ENCODE measurements around the gene FAM229B. TPM values are rescaled to one million over a fixed set of nuclear protein-coding genes. Genes with fewer than 3 reads are reported as not detected.

FAM229B gene
- total RNA-seq, 6 experiments from 2014 or later, result 6.3 to 13.9 (median 9.1) TPM

DNA sequence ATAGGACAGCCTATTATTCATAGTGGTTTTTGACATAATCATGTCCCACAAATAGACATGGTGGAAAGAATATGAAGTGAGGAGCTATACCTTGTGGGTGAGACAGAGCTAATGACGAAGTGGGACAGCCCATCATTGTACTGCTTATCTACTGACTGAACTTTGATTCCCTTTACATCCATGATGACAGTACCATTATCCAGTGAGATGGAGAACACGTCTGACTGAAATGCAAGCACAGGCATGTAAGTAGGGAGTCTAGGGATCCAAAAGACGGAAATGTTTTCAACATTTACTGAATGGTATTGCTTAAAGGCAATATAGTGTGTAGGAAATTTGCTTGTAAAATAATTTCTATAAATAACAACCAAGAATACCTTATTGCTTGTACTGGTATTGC lies 43.5 kb downstream of the FAM229B start:
- TF ChIP-seq, protein P1, sequence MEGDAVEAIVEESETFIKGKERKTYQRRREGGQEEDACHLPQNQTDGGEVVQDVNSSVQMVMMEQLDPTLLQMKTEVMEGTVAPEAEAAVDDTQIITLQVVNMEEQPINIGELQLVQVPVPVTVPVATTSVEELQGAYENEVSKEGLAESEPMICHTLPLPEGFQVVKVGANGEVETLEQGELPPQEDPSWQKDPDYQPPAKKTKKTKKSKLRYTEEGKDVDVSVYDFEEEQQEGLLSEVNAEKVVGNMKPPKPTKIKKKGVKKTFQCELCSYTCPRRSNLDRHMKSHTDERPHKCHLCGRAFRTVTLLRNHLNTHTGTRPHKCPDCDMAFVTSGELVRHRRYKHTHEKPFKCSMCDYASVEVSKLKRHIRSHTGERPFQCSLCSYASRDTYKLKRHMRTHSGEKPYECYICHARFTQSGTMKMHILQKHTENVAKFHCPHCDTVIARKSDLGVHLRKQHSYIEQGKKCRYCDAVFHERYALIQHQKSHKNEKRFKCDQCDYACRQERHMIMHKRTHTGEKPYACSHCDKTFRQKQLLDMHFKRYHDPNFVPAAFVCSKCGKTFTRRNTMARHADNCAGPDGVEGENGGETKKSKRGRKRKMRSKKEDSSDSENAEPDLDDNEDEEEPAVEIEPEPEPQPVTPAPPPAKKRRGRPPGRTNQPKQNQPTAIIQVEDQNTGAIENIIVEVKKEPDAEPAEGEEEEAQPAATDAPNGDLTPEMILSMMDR (IDR thresholded peaks at IDR 0.05), result no peak
- TF ChIP-seq POLR2A (IDR thresholded peaks at IDR 0.05), result no peak
- H3K36me3 ChIP-seq, result no peaks in the 10 kb centered on the region
- intact Hi-C loops (cut with DNase I), result no loop called here
- no peak overlapping the region for H3K4me3 ChIP-seq
- no peaks in the 10 kb centered on the region for H3K27me3 ChIP-seq
- no peak overlapping the region for H3K27ac ChIP-seq
- ATAC-seq (no peak), DNase-seq (no peak)
- WGBS (ENCODE audit: insufficient coverage, low coverage, low lambda C conversion rate, missing lambda C conversion rate), result 80% methylated on average over 3 of the region's 3 CpGs
- no peaks in the 10 kb centered on the region for H3K4me1 ChIP-seq
- no peaks in the 10 kb centered on the region for H3K9me3 ChIP-seq

DNA sequence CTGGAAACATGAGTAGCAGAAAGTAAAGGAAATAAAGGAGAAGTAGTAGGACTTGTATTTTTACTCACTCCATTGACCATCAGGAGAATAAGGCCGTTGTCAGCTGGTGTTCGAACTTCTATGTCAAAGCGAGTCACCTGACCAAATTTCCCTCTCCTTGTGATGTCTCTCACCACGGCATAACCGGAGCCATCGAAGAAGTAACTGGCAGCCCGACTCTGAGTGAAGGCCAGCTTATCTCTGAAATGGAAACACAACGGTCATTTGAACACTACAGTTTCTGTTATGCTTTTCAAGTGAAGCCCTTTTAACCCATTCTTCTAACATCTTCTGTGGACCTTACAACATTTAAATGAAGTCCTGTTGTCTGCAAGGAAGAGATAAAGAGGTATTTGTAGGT lies 51.7 kb downstream of the FAM229B start:
- ATAC-seq (no peak), DNase-seq (no peak)
- no peaks in the 10 kb centered on the region for H3K4me1 ChIP-seq
- H3K27ac ChIP-seq, result no peak overlapping the region
- intact Hi-C loops (cut with DNase I), result no loop called here
- WGBS (ENCODE audit: insufficient coverage, low coverage, low lambda C conversion rate, missing lambda C conversion rate), result 76% methylated on average over 7 of the region's 8 CpGs
- H3K4me3 ChIP-seq, result no peak overlapping the region
- no peaks in the 10 kb centered on the region for H3K9me3 ChIP-seq
- no peak for TF ChIP-seq POLR2A (IDR thresholded peaks at IDR 0.05)
- TF ChIP-seq, protein P1 (IDR thresholded peaks at IDR 0.05), result no peak
- no peaks in the 10 kb centered on the region for H3K36me3 ChIP-seq
- H3K27me3 ChIP-seq, result no peaks in the 10 kb centered on the region

DNA sequence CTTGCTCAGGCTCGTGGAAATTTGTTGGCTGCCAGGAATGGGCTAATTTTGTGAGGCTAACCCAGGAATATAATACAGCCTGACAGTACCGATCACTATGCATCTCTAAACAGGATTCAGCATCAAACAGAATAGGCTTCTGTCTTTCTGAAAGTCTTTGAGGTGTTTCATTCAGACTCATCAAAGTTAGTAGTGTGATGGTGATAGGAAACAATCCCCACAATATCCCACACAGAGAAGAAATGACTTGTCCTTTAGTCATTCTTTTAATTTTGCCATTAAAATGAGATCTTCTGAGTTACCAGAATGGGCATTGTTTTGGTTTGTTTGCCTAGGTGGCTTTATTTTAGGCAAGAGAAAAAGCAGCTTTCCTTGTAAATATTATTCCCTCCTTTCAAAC lies 54.3 kb downstream of the FAM229B start:
- 72% methylated on average over 2 of the region's 2 CpGs for WGBS (ENCODE audit: insufficient coverage, low coverage, low lambda C conversion rate, missing lambda C conversion rate)
- no peaks in the 10 kb centered on the region for H3K9me3 ChIP-seq

DNA sequence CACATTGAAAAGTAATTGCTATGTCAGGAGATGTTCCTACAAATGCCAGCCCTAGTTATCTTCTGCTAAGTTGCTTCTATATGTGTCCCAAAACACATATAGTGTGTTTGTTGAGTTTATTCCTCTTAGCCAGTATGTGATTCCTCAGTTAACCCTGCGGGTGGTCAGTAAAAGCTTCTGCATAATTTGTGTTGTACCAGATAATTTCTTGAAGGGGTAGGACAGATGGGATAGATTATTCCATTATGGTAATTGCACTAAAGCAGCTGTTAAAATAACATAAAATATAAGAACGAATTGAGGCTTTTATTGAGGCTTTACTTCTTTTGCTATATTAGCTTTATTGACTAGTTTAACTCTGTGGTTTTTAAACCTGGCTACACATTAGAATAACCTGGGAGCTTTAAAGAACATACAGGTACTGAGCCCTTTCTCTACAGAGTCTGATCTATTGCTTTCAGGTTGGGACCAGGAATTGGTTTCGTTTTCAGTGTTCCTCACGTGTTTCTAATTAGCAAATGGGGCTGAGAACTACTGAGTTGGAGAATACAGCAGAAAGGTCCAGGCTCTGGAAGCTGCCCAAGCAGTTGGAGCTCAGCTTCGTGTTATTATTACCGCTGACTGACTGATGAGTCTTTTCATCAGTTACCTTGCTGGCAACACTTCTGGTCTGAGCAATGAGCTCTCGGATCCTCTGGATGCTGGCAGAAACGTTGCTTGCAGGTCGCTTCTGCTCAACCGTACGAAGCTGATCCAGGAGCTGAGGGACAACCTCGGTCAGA lies 56.9 kb downstream of the FAM229B start:
- peak; percentile 19 to 81 (median 70) for ATAC-seq
- H3K9me3 ChIP-seq, result no peaks in the 10 kb centered on the region
- H3K27me3 ChIP-seq, result no peaks in the 10 kb centered on the region
- DNase-seq, result no peak
- no peak overlapping the region for H3K4me3 ChIP-seq
- no peaks in the 10 kb centered on the region for H3K4me1 ChIP-seq
- no peak overlapping the region for H3K27ac ChIP-seq
- H3K36me3 ChIP-seq, result no peaks in the 10 kb centered on the region
- intact Hi-C loops (cut with DNase I), result no loop called here
- WGBS (ENCODE audit: insufficient coverage, low coverage, low lambda C conversion rate, missing lambda C conversion rate), result 68% methylated on average over 12 of the region's 12 CpGs
- no peak for TF ChIP-seq POLR2A (IDR thresholded peaks at IDR 0.05)
- TF ChIP-seq, protein P1 (IDR thresholded peaks at IDR 0.05), result no peak

More for the DNA sequence above, 54.3 kb downstream of the FAM229B start:
- Histone ChIP-seq H3K27me3 (no peaks in the 10 kb centered on the region), H3K4me3 (no peak overlapping the region), H3K4me1 (no peaks in the 10 kb centered on the region), H3K36me3 (no peaks in the 10 kb centered on the region), H3K27ac (no peak overlapping the region)
- DNase-seq (no peak), ATAC-seq (no peak)
- intact Hi-C loops (cut with DNase I), result no loop called here
- TF ChIP-seq, protein P1 (IDR thresholded peaks at IDR 0.05), result no peak
- TF ChIP-seq POLR2A (IDR thresholded peaks at IDR 0.05), result no peak

Data from right lobe of liver (tissue), 6 donors.